Right lobe of liver (tissue), 6 donors: ENCODE data around the gene AXIN1. TPM values are rescaled to one million over a fixed set of nuclear protein-coding genes. Genes with fewer than 3 reads are reported as not detected.
A peak's percentile ranks its signal among the peaks of the same experiment; 100 is the strongest.

Experiments used
- ATAC-seq, 4 donors: fragments of 200-7000 bp; cut with Tn5 transposase; one replicate each; pipeline ENCODE4 v1.9.1; 2020; ENCODE audit warnings: mild to moderate bottlenecking in 4 of 4, moderate library complexity in 4 of 4
- DNase-seq, 3 donors: peaks; one replicate each; pipeline ENCODE4 v3.0.0-alpha.2; 2020
- H3K27ac ChIP-seq, 3 donors: fragments of 200-600 bp; one replicate each; pipeline ENCODE4 v1.8.0; 2022
- H3K27me3 ChIP-seq, 2 donors: fragments of 200-600 bp; one replicate each; pipeline ENCODE4 v1.8.0; 2022
- H3K36me3 ChIP-seq, 4 donors: fragments of 200-600 bp; sonication (generic) in 1 of 4; one replicate each; pipeline versions ENCODE4 v1.5.1 to v1.8.0; 2017 to 2022; ENCODE audit warnings: control low read depth in 1 of 4
- H3K4me1 ChIP-seq, 4 donors: fragments of 200-600 bp; sonication (generic) in 1 of 4; one replicate each; pipeline versions ENCODE4 v1.5.1 to v1.8.0; 2017 to 2022; ENCODE audit warnings: control low read depth in 1 of 4
- H3K4me3 ChIP-seq, 3 donors: fragments of 200-600 bp; one replicate each; pipeline ENCODE4 v1.8.0; 2022
- H3K9me3 ChIP-seq, 4 donors: fragments of 200-600 bp; sonication (generic) in 1 of 4; one replicate each; pipeline versions ENCODE4 v1.5.1 to v1.8.0; 2017 to 2022; ENCODE audit warnings: control low read depth in 1 of 4
- POLR2A ChIP-seq: fragments of 450-650 bp; IDR thresholded peaks from one replicate; pipeline ENCODE4 v1.6.1; 2017; ENCODE audit warnings: antibody characterized with exemption, mild to moderate bottlenecking
- WGBS: methylation state at CpG from one replicate; pipeline ENCODE4 v1.1.6; 2018; ENCODE audit warnings: low coverage, low lambda C conversion rate; ENCODE audit not compliant: insufficient coverage; ENCODE audit errors: missing lambda C conversion rate; 5-methylcytosine and 5-hydroxymethylcytosine counted together
- intact Hi-C, 2 donors: fragments of 100-400 bp; cut with DNase I; formaldehyde crosslinking; loops; one replicate each; pipeline versions ENCODE4 v1.11.2 to v1.14.1; 2022
- total RNA-seq, 6 experiments: library from RNA; depleted of rRNA in 2 of 6; stranded (reverse); fragments of >200 nt in 2 of 6; fragmentation: NEBNext Ultra II Directional in 3 of 6; extraction: Animal tissue kit (Norgen Biotek cat#: 25700) in 3 of 6; gene quantifications; one replicate each; pipeline versions ENCODE4 v1.1.0 to v1.2.4, GENCODE V29; 2016 to 2023
- TF ChIP-seq, protein P1 (sequence below), 4 donors: fragments of 200-600 bp in 3 of 4; fragments of 450-650 bp in 1 of 4; IDR thresholded peaks; one replicate each; pipeline versions ENCODE4 v1.5.1 to v1.8.0; 2016 to 2022; ENCODE audit warnings: antibody characterized with exemption in 4 of 4, mild to moderate bottlenecking in 2 of 4
- donor health status: DM: no; HTN: yes; CAD: no.
- donor health status: DM: no; HTN: no; CAD: no.
- donor health status: DM: no; HTN: no; CAD: no.
- donor health status: DM: no; HTN: yes; CAD: no.
- donor health status: DM: no; HTN: yes; CAD: no.

Gene AXIN1
- total RNA-seq, 6 experiments from 2014 or later = 5.5 to 17.4 (median 9.4) TPM

DNA sequence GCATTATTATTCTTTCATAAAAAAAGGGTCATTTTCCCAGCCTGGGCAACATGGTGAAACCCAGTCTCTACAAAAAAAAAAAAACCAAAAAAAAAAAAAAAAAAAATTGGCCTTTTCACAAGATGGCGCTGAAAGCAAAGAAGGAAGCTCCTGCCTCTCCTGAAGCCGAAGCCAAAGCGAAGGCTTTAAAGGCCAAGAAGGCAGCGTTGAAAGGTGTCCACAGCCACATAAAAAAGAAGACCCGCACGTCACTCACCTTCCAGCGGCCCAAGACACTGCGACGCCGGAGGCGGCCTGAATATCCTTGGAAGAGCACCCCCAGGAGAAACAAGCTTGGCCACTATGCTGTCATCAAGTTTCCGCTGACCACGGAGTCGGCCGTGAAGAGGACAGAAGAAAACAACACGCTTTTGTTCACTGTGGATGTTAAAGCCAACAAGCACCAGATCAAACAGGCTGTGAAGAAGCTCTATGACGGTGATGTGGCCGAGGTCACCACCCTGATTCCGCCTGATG, 34.2 kb upstream of the AXIN1 start:
- intact Hi-C loops = loop anchor here in 1 of 2 donors (10.0 kb wide), 1 partner anchor 108 kb away; no protein-coding TSS in a partner anchor
- no peaks in the 10 kb centered on the region for H3K36me3 ChIP-seq
- H3K4me3 ChIP-seq = no peak overlapping the region
- no peaks in the 10 kb centered on the region for H3K9me3 ChIP-seq
- H3K27me3 ChIP-seq = no peaks in the 10 kb centered on the region
- H3K27ac ChIP-seq = no peak overlapping the region
- TF ChIP-seq, protein P1, sequence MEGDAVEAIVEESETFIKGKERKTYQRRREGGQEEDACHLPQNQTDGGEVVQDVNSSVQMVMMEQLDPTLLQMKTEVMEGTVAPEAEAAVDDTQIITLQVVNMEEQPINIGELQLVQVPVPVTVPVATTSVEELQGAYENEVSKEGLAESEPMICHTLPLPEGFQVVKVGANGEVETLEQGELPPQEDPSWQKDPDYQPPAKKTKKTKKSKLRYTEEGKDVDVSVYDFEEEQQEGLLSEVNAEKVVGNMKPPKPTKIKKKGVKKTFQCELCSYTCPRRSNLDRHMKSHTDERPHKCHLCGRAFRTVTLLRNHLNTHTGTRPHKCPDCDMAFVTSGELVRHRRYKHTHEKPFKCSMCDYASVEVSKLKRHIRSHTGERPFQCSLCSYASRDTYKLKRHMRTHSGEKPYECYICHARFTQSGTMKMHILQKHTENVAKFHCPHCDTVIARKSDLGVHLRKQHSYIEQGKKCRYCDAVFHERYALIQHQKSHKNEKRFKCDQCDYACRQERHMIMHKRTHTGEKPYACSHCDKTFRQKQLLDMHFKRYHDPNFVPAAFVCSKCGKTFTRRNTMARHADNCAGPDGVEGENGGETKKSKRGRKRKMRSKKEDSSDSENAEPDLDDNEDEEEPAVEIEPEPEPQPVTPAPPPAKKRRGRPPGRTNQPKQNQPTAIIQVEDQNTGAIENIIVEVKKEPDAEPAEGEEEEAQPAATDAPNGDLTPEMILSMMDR (IDR thresholded peaks at IDR 0.05) = peak in 1 of 4 donors; percentile 5
- TF ChIP-seq POLR2A = no peak
- ATAC-seq = no peak
- peaks cover 0 to 5% (median 0%) of the 10 kb centered on the region in 4 donors for H3K4me1 ChIP-seq
- WGBS = 77% methylated on average over 10 of the region's 19 CpGs
- no peak for DNase-seq

DNA sequence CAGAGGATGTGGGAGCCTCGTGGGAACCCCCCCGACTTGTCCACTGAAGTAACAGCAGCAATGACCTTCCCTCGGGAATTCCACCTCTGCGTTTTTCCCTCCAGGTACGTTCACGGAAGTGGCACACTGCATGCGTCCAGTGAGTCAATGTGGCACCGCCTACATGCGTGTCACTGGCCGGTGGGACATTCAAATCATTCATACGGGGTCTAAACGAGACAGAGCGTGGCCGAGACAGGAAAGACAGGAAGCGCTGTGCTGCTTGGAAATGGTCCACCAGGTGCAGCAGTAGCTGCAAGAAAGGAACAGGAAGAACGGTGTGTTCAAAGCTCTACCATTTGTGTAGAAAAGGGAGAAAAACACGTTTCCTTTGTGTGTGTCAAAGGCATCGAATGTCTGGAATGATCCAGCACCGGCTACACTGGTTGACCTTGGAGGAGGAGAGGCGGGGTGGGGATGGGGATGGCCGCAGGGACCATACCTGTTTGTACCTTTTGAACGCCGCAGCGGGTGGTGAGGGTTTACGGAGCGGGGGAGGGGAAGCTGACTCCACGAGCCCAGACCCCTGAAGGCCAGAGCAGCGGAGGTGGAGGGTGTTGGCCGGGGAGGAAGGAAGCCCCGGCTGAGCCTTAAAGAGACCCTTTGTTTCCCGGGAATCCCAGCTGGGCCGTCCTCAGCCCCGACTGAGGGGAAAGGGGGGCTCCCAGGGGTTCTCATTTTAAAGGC, 31.0 kb upstream of the AXIN1 start:
- intact Hi-C loops = loop anchor here in 1 of 2 donors (10.0 kb wide), 1 partner anchor 111 kb away; no protein-coding TSS in a partner anchor
- peak overlapping the region in 1 of 3 donors; percentile 94 for H3K4me3 ChIP-seq
- H3K9me3 ChIP-seq = no peaks in the 10 kb centered on the region
- DNase-seq (peak in 2 of 3 donors; percentile 51 to 56), ATAC-seq (no peak)
- no peak for TF ChIP-seq POLR2A
- TF ChIP-seq, protein P1 (IDR thresholded peaks at IDR 0.05) = no peak
- WGBS = 61% methylated on average over 7 of the region's 33 CpGs
- no peaks in the 10 kb centered on the region for H3K36me3 ChIP-seq
- peaks cover 0 to 5% (median 0%) of the 10 kb centered on the region in 4 donors for H3K4me1 ChIP-seq
- no peaks in the 10 kb centered on the region for H3K27me3 ChIP-seq
- H3K27ac ChIP-seq = peak overlapping the region in 2 of 3 donors; percentile 13 to 43

- TF ChIP-seq, protein P1 (IDR thresholded peaks at IDR 0.05) = no peak
- intact Hi-C loops = loop anchor here in 1 of 2 donors (10.0 kb wide), 1 partner anchor 113 kb away; no protein-coding TSS in a partner anchor
- H3K36me3 ChIP-seq = no peaks in the 10 kb centered on the region
- no peaks in the 10 kb centered on the region for H3K9me3 ChIP-seq
- H3K4me3 ChIP-seq = peak within 1 kb of the TSS; percentile 87 to 94 (median 94)
- peaks cover 0 to 5% (median 0%) of the 10 kb centered on the region in 4 donors for H3K4me1 ChIP-seq
- no peaks in the 10 kb centered on the region for H3K27me3 ChIP-seq
- 0% methylated on average over 21 of the region's 123 CpGs for WGBS
- DNase-seq (peak; percentile 72 to 79 (median 78)), ATAC-seq (peak; percentile 76 to 88 (median 78))
- peak within 1 kb of the TSS; percentile 50 to 70 (median 57) for H3K27ac ChIP-seq
These were observed 29.5 kb upstream of the AXIN1 start, which contains the start of gene PGAP6 for GRCh38 chr16:381789-382717. Gene PGAP6, minus strand, starts transcription at chr16:381978. Its CDS starts 157 bp downstream, at chr16:381821.
